Urinary bladder (tissue), 4 donors: ENCODE results near the gene GGT7. TPM values are rescaled to one million over a fixed set of nuclear protein-coding genes. Genes with fewer than 3 reads are reported as not detected.
"Not testable (repeated sequence)": the region's sequence is repeated elsewhere in the genome, so short reads cannot be mapped to it uniquely, and the experiment has no call there.

ENCODE experiments used
- DNase-seq: peaks from one replicate; pipeline ENCODE4 v3.0.0-alpha.2; 2015; ENCODE audit errors: extremely low spot score
- H3K27ac ChIP-seq: one replicate; pipeline ENCODE4 v1.5.1; 2013; ENCODE audit warnings: low read depth, mild to moderate bottlenecking, moderate library complexity
- H3K36me3 ChIP-seq: one replicate; pipeline ENCODE4 v1.6.1; 2013; ENCODE audit warnings: mild to moderate bottlenecking, moderate library complexity; ENCODE audit not compliant: insufficient read depth
- H3K4me1 ChIP-seq: one replicate; pipeline ENCODE4 v1.6.1; 2013; ENCODE audit warnings: mild to moderate bottlenecking, moderate library complexity; ENCODE audit not compliant: insufficient read depth
- H3K4me3 ChIP-seq: one replicate; pipeline ENCODE4 v1.5.1; 2013; ENCODE audit warnings: low read depth, low read length
- WGBS: extraction: QIAGEN DNeasy Blood & Tissue Kit; methylation state at CpG from one replicate; pipeline ENCODE4 v1.1.7; 2013; 5-methylcytosine and 5-hydroxymethylcytosine counted together
- polyA plus RNA-seq: library from polyadenylated mRNA; stranded (reverse); fragments of 200-250 nt; gene quantifications from one replicate; pipeline ENCODE4 v1.2.3, GENCODE V29; 2013
- total RNA-seq: library from RNA; depleted of rRNA; stranded (reverse); fragments of >200 nt; gene quantifications from one replicate; pipeline ENCODE4 v1.2.3, GENCODE V29; 2014
- donor health status: healthy with polysubstance abuse.
- donor health status: healthy.

Gene GGT7
- total RNA-seq = 5.6 TPM
- polyA plus RNA-seq = 17.5 TPM

GRCh38 chr20:34872622-34873224, at the start of gene GGT7:
GGT7 (minus strand) TSS chr20:34872856; CDS start chr20:34872815, 41 bp downstream.
- Histone ChIP-seq H3K36me3 (no peaks in the 10 kb centered on the region), H3K4me1 (peaks cover under 1% of the 10 kb centered on the region), H3K27ac (no peak within 1 kb of the TSS), H3K4me3 (peak within 1 kb of the TSS; percentile 67)
- peak; percentile 21 for DNase-seq
- 2% methylated on average over 52 of the region's 52 CpGs for WGBS

GRCh38 chr20:34921436-34921835, 48.8 kb upstream of the GGT7 start:
- WGBS = 87% methylated on average over 3 of the region's 3 CpGs
- Histone ChIP-seq H3K4me3 (no peak overlapping the region), H3K27ac (no peak overlapping the region), H3K4me1 (no peaks in the 10 kb centered on the region), H3K36me3 (no peaks in the 10 kb centered on the region)
- DNase-seq = no peak

DNA sequence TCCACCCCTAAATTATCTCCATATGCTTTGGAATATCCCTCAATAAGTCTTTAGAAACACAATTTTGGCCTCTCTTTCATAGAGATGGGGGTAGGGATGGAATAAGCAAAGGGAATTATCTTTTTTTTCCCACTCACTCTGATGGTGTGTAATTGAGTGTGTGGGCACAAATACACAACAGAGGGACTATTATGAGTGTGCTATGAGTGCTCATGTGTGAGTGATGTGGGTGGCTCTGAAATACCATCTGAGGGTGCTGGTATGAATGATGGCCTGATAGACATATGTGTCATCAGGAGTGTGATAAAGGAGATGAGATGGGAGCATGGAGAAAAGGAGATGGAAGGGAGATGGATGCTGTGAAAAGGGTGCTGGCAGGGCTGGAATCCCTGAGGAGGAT, 47.4 kb upstream of the GGT7 start:
- H3K36me3 ChIP-seq = no peaks in the 10 kb centered on the region
- H3K4me1 ChIP-seq = no peaks in the 10 kb centered on the region
- H3K4me3 ChIP-seq = no peak overlapping the region
- H3K27ac ChIP-seq = no peak overlapping the region
- DNase-seq = no peak

DNA sequence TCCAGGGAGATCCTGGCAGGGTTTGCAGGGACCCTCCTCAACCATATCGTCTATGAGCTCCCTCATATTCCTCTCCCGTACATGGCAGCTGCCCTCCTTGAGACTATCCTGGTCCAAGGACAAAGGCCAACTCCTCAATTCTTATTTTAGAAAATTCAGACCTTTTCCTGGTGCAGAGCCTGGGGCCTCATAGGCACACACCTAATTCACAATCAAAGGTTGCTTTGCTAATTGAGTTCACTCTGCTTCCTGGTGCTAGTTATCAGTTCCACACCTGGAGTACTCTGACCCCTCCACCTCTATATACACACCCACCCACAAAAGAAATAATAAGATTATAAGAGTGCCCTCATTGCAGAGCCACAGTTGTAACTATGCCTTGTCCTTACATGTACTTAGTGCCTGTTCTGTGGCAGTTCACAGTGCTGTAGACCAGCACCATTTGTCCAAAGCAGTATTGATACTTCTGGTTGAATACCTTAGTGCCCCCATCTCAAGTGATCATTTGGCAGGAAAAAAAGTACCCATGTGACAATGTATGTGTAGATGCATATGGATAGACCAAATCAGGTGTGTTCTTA, 44.2 kb upstream of the GGT7 start:
- Histone ChIP-seq H3K4me3 (no peak overlapping the region), H3K36me3 (no peaks in the 10 kb centered on the region), H3K27ac (no peak overlapping the region), H3K4me1 (no peaks in the 10 kb centered on the region)
- WGBS = 72% methylated on average over 2 of the region's 2 CpGs
- DNase-seq = no peak

GRCh38 chr20:34915749-34916455, 43.2 kb upstream of the GGT7 start:
- no peak for DNase-seq
- Histone ChIP-seq H3K4me3 (no peak overlapping the region), H3K36me3 (no peaks in the 10 kb centered on the region), H3K4me1 (no peaks in the 10 kb centered on the region), H3K27ac (no peak overlapping the region)
- WGBS = 89% methylated on average over 4 of the region's 4 CpGs

DNA sequence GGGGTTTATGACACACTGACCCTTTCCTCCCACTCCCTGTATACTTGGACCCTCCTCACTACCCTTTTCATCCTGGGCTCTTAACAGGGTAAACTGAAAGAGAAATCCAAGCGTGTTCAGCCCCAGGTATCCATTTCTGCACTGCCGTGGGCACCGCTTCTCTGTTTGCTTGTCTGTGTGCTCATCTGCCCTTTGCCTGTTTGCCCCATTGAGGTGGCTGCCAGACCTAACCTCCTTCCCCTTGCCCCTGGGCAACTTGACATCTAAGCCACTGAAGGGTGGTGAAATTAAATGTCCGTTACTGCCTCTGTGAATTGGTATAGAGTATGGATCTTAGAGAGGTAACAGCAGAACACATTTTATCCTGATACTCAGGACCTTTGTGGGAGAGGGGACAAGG, 42.5 kb upstream of the GGT7 start:
- DNase-seq = no peak
- H3K36me3 ChIP-seq = no peaks in the 10 kb centered on the region
- no peak overlapping the region for H3K27ac ChIP-seq
- WGBS = 96% methylated on average over 4 of the region's 4 CpGs
- no peaks in the 10 kb centered on the region for H3K4me1 ChIP-seq
- no peak overlapping the region for H3K4me3 ChIP-seq

DNA sequence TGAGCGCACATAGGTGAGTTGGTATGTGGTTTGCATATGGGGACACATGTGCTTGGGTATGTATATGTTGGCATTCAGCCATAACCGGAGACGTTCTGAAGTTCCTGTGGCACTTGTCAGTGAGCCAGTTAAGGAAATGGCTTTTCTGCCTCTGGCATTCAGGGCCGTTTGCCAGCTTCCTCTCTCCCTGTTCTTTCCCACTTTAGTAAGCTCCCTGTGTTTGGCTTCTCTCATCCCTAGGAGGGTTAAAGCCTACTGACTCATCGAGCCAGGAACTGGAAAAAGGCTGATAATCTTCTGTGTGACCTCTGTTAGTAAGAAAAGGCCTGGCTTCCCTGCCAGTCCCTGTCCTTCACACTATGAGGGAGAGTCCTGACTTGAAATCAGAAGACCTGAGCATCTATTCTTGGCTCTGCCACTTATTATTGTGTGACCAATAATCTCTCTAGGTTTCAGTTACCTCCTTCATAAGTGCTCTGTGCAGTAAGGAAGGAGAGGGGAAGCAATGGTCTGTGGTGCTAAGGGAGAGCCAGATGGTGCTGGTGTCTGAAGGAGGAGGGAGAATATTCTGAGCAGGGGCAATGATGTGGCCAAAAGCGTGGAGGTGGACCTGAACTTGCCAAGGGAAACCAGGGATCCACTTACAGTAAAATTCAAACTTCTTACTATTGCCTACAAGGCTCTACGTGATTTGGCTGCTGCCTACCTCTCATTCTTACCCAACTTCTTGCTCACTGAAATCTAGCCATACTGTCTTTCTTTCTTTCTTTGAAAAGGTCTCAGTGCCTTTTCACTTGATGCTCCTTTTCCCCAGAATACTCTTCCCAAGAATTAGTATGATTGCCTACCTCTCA, 35.2 kb upstream of the GGT7 start:
- Histone ChIP-seq H3K27ac (peak overlapping the region; percentile 43), H3K4me3 (no peak overlapping the region), H3K4me1 (no peaks in the 10 kb centered on the region), H3K36me3 (no peaks in the 10 kb centered on the region)
- WGBS = 33% methylated on average over 7 of the region's 7 CpGs
- peak; percentile 8 for DNase-seq

DNA sequence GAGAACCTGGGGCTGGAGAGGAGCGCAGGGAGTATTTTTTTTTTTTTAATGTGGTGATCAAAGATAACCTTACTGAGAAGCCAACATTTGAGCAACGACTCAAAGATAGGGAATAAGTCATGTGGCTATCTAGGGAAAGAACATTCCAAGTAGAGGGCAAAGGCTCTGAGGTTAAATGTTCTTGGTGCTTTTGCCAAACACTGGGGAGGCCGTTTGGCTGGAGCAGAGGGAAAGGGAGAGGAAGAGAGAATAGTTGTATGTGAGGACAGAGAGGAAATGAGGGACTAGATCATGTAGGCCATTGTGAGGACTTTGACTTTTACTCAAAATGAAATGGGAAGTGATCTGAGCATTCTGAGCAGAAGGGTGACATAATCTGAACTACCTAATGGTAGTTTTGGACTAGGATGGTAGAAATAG, 31.6 kb upstream of the GGT7 start:
- Histone ChIP-seq H3K27ac (no peak overlapping the region), H3K4me3 (no peak overlapping the region), H3K4me1 (no peaks in the 10 kb centered on the region), H3K36me3 (no peaks in the 10 kb centered on the region)
- no peak for DNase-seq
- whole genome bisulfite sequencing = 53% methylated on average over 3 of the region's 3 CpGs

DNA sequence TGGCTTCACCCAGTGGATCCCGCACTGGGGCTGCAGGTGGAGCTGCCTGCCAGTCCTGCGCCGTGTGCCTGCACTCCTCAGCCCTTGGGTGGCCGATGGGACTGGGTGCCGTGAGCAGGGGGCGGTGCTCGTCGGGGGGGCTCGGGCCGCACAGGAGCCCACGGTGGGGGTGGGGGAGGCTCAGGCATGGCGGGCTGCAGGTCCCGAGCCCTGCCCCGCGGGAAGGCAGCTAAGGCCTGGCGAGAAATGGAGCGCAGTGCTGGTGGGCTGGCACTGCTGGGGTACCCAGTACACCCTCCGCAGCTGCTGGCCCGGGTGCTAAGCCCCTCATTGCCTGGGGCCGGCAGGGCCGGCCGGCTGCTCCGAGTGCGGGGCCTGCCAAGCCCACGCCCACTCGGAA, 26.1 kb upstream of the GGT7 start:
- not testable (repeated sequence) for H3K4me3 ChIP-seq, DNase-seq
- 95% methylated on average over 26 of the region's 26 CpGs for WGBS

DNA sequence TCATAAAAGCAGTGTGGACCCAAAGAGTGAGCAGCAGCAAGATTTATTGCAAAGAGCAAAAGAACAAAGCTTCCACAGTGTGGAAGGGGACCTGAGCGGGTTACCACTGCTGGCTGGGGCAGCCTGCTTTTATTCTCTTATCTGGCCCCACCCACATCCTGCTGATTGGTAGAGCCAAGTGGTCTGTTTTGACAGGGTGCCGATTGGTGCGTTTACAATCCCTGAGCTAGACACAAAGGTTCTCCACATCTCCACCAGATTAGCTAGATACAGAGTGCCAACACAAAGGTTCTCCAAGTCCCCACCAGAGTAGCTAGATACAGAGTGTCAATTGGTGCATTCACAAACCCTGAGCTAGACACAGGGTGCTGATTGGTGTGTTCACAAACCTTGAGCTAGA, 25.5 kb upstream of the GGT7 start:
- H3K4me1 ChIP-seq, H3K27ac ChIP-seq, H3K4me3 ChIP-seq, H3K36me3 ChIP-seq, DNase-seq: not testable (repeated sequence)
- WGBS = 68% methylated on average over 2 of the region's 3 CpGs

More for the DNA sequence above, 26.1 kb upstream of the GGT7 start:
- not testable (repeated sequence) for H3K27ac ChIP-seq, H3K4me1 ChIP-seq, H3K36me3 ChIP-seq

GRCh38 chr20:34896086-34896621, 23.5 kb upstream of the GGT7 start:
- H3K4me3 ChIP-seq = no peak overlapping the region
- H3K27ac ChIP-seq = no peak overlapping the region
- 25% methylated on average over 1 of the region's 1 CpG for WGBS
- no peak for DNase-seq
- H3K36me3 ChIP-seq = no peaks in the 10 kb centered on the region
- no peaks in the 10 kb centered on the region for H3K4me1 ChIP-seq

- DNase-seq = no peak
- no peaks in the 10 kb centered on the region for H3K36me3 ChIP-seq
- WGBS = 50% methylated on average over 3 of the region's 3 CpGs
- H3K4me3 ChIP-seq = no peak overlapping the region
- H3K4me1 ChIP-seq = no peaks in the 10 kb centered on the region
- H3K27ac ChIP-seq = no peak overlapping the region
These were observed 22.8 kb upstream of the GGT7 start for GRCh38 chr20:34895465-34895864.

- H3K36me3 ChIP-seq = no peaks in the 10 kb centered on the region
- 18% methylated on average over 1 of the region's 1 CpG for WGBS
- H3K4me1 ChIP-seq = no peaks in the 10 kb centered on the region
- no peak overlapping the region for H3K27ac ChIP-seq
- DNase-seq = no peak
- no peak overlapping the region for H3K4me3 ChIP-seq
These were observed 22.1 kb upstream of the GGT7 start for GRCh38 chr20:34894723-34895122.
